ENCODE measurements around the gene BNIP3. TPM values are rescaled to one million over a fixed set of nuclear protein-coding genes. Genes with fewer than 3 reads are reported as not detected.

BNIP3 gene
- total RNA-seq, 1 experiment from 2014 or later = 57.1 TPM

DNA sequence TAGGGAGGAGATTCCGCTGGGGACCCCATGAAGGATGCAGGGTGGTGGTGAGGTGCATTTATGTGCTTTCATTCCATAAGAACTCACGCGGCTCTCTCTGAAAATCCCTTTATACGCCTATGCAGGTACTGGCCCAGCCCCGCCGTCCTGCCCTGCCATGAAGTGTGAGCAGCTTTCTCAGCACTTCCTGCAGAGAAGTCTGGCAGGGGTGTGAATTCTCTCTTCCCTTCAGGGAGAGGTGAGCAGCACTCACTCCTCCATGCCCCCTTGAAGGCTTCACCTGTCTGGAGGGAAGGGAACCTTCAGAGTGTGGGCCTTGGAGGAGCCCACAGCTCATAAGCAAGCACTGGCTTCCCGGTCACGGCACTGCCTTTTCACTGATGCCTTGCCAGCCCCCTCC is 47.0 kb downstream of the BNIP3 start:
- WGBS (ENCODE audit: extremely low coverage, insufficient read length, low lambda C conversion rate) = no CpG with 5 or more reads among the region's 8 CpGs
- H3K14ac ChIP-seq (ENCODE audit: insufficient read depth, low read length) = no peak overlapping the region
- H4K5ac ChIP-seq (ENCODE audit: insufficient read length, low read depth, low read length) = no peak overlapping the region

More for the DNA sequence above, 47.0 kb downstream of the BNIP3 start:
- Histone ChIP-seq H4K20me1 (ENCODE audit: control insufficient read depth, insufficient read depth, insufficient read length) (peaks cover 3% of the 10 kb centered on the region), H3K18ac (ENCODE audit: insufficient read length, low read depth, low read length) (no peak overlapping the region), H3K23ac (ENCODE audit: insufficient read length, low read depth, low read length) (no peak overlapping the region), H2AK5ac (ENCODE audit: insufficient read length, low read length) (no peak overlapping the region), H2BK5ac (ENCODE audit: insufficient read length, low read length) (no peak overlapping the region), H3K79me2 (ENCODE audit: insufficient read depth, low read length) (peaks cover 16% of the 10 kb centered on the region; the same call in 1 of the 2 replicates), H4K8ac (replicated peaks; ENCODE audit: insufficient read length, low read depth, low read length) (no peak overlapping the region), H3K4ac (ENCODE audit: low read depth, low read length) (no peak overlapping the region), H2BK20ac (ENCODE audit: low read depth, low read length, poor library complexity, severe bottlenecking) (no peak overlapping the region), H4K91ac (ENCODE audit: insufficient read length, low read depth, low read length) (no peak overlapping the region), H2BK15ac (ENCODE audit: low read depth, low read length) (no peak overlapping the region), H3K79me1 (ENCODE audit: insufficient read depth, low read depth, low read length, poor library complexity, severe bottlenecking) (peaks cover 29% of the 10 kb centered on the region), H3K23me2 (ENCODE audit: insufficient read length, low read depth, low read length, poor library complexity, severe bottlenecking) (no peaks in the 10 kb centered on the region), H2BK12ac (ENCODE audit: insufficient read length, low read depth, low read length) (no peak overlapping the region), H3K4me2 (ENCODE audit: insufficient read depth, insufficient read length, low read length) (no peak overlapping the region), H3K4me1 (ENCODE audit: insufficient read depth, low read length) (peaks cover 5% of the 10 kb centered on the region; the same call in 1 of the 2 replicates), H3K56ac (ENCODE audit: insufficient read length, low read depth, low read length) (no peak overlapping the region), H2AFZ (ENCODE audit: low read length) (no peak overlapping the region), H3K27ac (ENCODE audit: insufficient read length, low read depth, low read length) (no peak overlapping the region), H2BK120ac (ENCODE audit: low read depth, low read length, poor library complexity, severe bottlenecking) (no peak overlapping the region), H3K9ac (ENCODE audit: extremely low read depth, insufficient read length, low read length) (no peak overlapping the region), H3K27me3 (ENCODE audit: insufficient read depth, low read length) (no peaks in the 10 kb centered on the region), H3K9me3 (ENCODE audit: control insufficient read depth, low read depth, low read length) (no peaks in the 10 kb centered on the region), H3T11ph (ENCODE audit: low read length) (no peak overlapping the region)
- H3K36me3 Mint-ChIP-seq (ENCODE audit: insufficient read depth in 1 of 3, low read depth in 3 of 3) = peaks cover 15 to 37% (median 33%) of the 10 kb centered on the region in 3 experiments; a peak in 6 of 7 replicates
- H3K4me1 Mint-ChIP-seq = peaks cover 18 to 23% of the 10 kb centered on the region in 2 experiments
- H3K27me3 Mint-ChIP-seq (ENCODE audit: low read depth) = no peaks in the 10 kb centered on the region
- H3K27ac Mint-ChIP-seq = no peak overlapping the region; a peak in 1 of 7 replicates
- H3K4me3 Mint-ChIP-seq = no peak overlapping the region
- DNase-seq = no peak
- TF ChIP-seq CTCF (conservative IDR thresholded peaks at IDR 0.05) = no peak
- no peaks in the 10 kb centered on the region; a peak in 1 of 5 replicates for H3K9me3 Mint-ChIP-seq
